ENCODE results near the gene TCEA3.
A peak's percentile ranks its signal among the peaks of the same experiment; 100 is the strongest.

TCEA3 gene

GRCh38 chr1:23424293-23425192, at the start of gene TCEA3:
Gene TCEA3, minus strand, starts transcription at chr1:23424748. Its CDS starts 115 bp downstream, at chr1:23424633.
- DNase-seq: no peak

GRCh38 chr1:23473037-23473800, 48.7 kb upstream of the TCEA3 start:
- no peak for DNase-seq

GRCh38 chr1:23472351-23473036, 47.9 kb upstream of the TCEA3 start:
- no peak for DNase-seq

GRCh38 chr1:23471473-23472075, 47.0 kb upstream of the TCEA3 start:
- no peak for DNase-seq

- DNase-seq: no peak
Observed at GRCh38 chr1:23470282-23471070, 45.9 kb upstream of the TCEA3 start.

GRCh38 chr1:23469372-23469982, 44.9 kb upstream of the TCEA3 start:
- DNase-seq: no peak

GRCh38 chr1:23466423-23466989, 42.0 kb upstream of the TCEA3 start:
- no peak for DNase-seq

- no peak for DNase-seq
Observed at GRCh38 chr1:23463286-23463685, 38.7 kb upstream of the TCEA3 start.

- DNase-seq: no peak
Observed at GRCh38 chr1:23462766-23463165, 38.2 kb upstream of the TCEA3 start.

GRCh38 chr1:23461050-23461449, 36.5 kb upstream of the TCEA3 start:
- DNase-seq: no peak

- no peak for DNase-seq
Observed at GRCh38 chr1:23460519-23460918, 36.0 kb upstream of the TCEA3 start.

- no peak for DNase-seq
Observed at GRCh38 chr1:23459338-23459757, 34.8 kb upstream of the TCEA3 start.

GRCh38 chr1:23456226-23456625, 31.7 kb upstream of the TCEA3 start:
- no peak for DNase-seq

- DNase-seq: no peak
Observed at GRCh38 chr1:23453455-23454000, 29.0 kb upstream of the TCEA3 start.

- DNase-seq: peak; percentile 41
Observed at GRCh38 chr1:23452011-23452411, 27.5 kb upstream of the TCEA3 start.

GRCh38 chr1:23451441-23451840, 26.9 kb upstream of the TCEA3 start:
- no peak for DNase-seq

GRCh38 chr1:23450894-23451293, 26.3 kb upstream of the TCEA3 start:
- DNase-seq: no peak

- DNase-seq: no peak
Observed at GRCh38 chr1:23449958-23450357, 25.4 kb upstream of the TCEA3 start.

GRCh38 chr1:23449306-23449705, 24.8 kb upstream of the TCEA3 start:
- DNase-seq: no peak

GRCh38 chr1:23448846-23449245, 24.3 kb upstream of the TCEA3 start:
- DNase-seq: no peak
